SK-N-SH (cell line): Measurements from ENCODE around the gene BTBD9.

ENCODE experiments used
- CTCF ChIP-seq: fragments of 200-600 bp; sonication (generic); IDR thresholded peaks from 2 replicates; pipeline ENCODE4 v1.6.1; 2017; ENCODE audit warnings: antibody characterized with exemption, mild to moderate bottlenecking, moderate library complexity
- JUND ChIP-seq: IDR thresholded peaks from 2 replicates; pipeline ENCODE4 v1.4.0; 2012
- NRF1 ChIP-seq: IDR thresholded peaks from 2 replicates; pipeline ENCODE4 v1.6.1; 2012; ENCODE audit warnings: low read depth, mild to moderate bottlenecking, low read length
- REST ChIP-seq: IDR thresholded peaks from 2 replicates; pipeline ENCODE4 v1.6.1; 2012; ENCODE audit warnings: mild to moderate bottlenecking, low read depth, low read length, moderate library complexity
- RFX5 ChIP-seq: IDR thresholded peaks from 2 replicates; pipeline ENCODE4 v1.6.1; 2012; ENCODE audit warnings: mild to moderate bottlenecking, improper control_type of control experiment, low read length
- TF ChIP-seq, protein P1 (sequence below): fragments of 150-350 bp; IDR thresholded peaks from 2 replicates; pipeline ENCODE4 v1.6.1; 2017; ENCODE audit warnings: antibody characterized with exemption, low read length, low read depth, borderline replicate concordance
- TF ChIP-seq, protein P2 (sequence below): IDR thresholded peaks from 2 replicates; pipeline ENCODE4 v1.4.0; 2012; ENCODE audit warnings: low read depth, borderline replicate concordance

DNA sequence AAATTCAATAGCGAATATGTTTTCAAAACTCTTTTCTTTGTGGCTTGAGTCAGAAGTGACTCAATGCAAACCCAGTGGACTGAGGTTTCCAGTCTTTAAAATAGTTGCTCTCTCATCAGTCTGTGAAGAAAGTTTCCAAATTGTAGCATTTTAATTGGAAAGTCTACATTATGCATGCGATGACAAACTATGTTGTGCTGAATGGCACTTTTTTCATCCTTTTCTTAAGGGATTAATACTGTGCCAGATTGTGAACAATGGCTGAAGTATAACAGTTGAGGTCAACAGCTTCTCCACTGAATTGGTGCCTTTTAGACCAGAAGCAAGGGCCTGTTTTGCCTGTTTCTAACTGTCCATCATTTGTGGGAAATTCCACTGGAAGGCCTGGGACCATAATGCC lies 377.1 kb downstream of the BTBD9 start:
- TF ChIP-seq, protein P1, sequence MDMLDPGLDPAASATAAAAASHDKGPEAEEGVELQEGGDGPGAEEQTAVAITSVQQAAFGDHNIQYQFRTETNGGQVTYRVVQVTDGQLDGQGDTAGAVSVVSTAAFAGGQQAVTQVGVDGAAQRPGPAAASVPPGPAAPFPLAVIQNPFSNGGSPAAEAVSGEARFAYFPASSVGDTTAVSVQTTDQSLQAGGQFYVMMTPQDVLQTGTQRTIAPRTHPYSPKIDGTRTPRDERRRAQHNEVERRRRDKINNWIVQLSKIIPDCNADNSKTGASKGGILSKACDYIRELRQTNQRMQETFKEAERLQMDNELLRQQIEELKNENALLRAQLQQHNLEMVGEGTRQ: no peak
- TF ChIP-seq, protein P2, sequence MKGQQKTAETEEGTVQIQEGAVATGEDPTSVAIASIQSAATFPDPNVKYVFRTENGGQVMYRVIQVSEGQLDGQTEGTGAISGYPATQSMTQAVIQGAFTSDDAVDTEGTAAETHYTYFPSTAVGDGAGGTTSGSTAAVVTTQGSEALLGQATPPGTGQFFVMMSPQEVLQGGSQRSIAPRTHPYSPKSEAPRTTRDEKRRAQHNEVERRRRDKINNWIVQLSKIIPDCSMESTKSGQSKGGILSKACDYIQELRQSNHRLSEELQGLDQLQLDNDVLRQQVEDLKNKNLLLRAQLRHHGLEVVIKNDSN: no peak
- TF ChIP-seq NRF1 (no peak), RFX5 (no peak), CTCF (no peak), REST (no peak), JUND (no peak)
